ENCODE data around the gene LRMDA.

DNA sequence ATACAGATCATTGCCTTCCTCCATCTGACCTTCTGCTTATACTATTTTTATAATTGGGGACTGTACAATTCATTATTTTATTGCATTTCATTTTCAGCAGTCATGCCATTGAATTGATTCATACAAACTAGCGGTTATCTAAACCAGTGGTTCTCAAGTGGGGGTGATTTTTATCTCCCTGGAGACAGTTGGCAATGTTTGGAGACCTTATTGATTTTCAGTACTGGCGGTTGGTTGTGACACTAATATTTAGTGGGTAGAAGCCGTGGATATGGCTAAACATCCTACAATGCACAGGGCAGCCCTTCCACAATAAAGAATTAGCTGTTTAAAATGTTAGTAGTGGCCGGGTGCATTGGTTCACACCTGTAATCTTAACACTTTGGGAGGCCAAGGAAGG lies 765.9 kb downstream of the LRMDA start:
- TF ChIP-seq, protein P1, sequence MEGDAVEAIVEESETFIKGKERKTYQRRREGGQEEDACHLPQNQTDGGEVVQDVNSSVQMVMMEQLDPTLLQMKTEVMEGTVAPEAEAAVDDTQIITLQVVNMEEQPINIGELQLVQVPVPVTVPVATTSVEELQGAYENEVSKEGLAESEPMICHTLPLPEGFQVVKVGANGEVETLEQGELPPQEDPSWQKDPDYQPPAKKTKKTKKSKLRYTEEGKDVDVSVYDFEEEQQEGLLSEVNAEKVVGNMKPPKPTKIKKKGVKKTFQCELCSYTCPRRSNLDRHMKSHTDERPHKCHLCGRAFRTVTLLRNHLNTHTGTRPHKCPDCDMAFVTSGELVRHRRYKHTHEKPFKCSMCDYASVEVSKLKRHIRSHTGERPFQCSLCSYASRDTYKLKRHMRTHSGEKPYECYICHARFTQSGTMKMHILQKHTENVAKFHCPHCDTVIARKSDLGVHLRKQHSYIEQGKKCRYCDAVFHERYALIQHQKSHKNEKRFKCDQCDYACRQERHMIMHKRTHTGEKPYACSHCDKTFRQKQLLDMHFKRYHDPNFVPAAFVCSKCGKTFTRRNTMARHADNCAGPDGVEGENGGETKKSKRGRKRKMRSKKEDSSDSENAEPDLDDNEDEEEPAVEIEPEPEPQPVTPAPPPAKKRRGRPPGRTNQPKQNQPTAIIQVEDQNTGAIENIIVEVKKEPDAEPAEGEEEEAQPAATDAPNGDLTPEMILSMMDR (IDR thresholded peaks at IDR 0.05), result no peak
- no peak for TF ChIP-seq POLR2A (IDR thresholded peaks at IDR 0.05)
- TF ChIP-seq POLR2AphosphoS5 (IDR thresholded peaks at IDR 0.05), result no peak
